HG03571 (cell line): Measurements from ENCODE around the gene SLC33A1.

Experiments
- ATAC-seq: cut with Tn5 transposase; IDR thresholded peaks from one replicate; pipeline ENCODE4 v1.9.1; 2021; ENCODE audit not compliant: unreplicated experiment

The SLC33A1 gene

GRCh38 chr3:155792532-155792931 lies 61.7 kb downstream of the SLC33A1 start:
- ATAC-seq, result no peak

- no peak for ATAC-seq
Observed at GRCh38 chr3:155791190-155791589, 63.0 kb downstream of the SLC33A1 start.

- ATAC-seq, result no peak
Observed at GRCh38 chr3:155790272-155790925, 63.8 kb downstream of the SLC33A1 start.

GRCh38 chr3:155785662-155786295 lies 68.4 kb downstream of the SLC33A1 start:
- ATAC-seq, result no peak

GRCh38 chr3:155782390-155782953 lies 71.8 kb downstream of the SLC33A1 start:
- no peak for ATAC-seq

- no peak for ATAC-seq
Observed at GRCh38 chr3:155780291-155780690, 73.9 kb downstream of the SLC33A1 start.

GRCh38 chr3:155778462-155778861 lies 75.8 kb downstream of the SLC33A1 start:
- ATAC-seq, result no peak

- no peak for ATAC-seq
Observed at GRCh38 chr3:155772801-155773200, 81.4 kb downstream of the SLC33A1 start.

GRCh38 chr3:155771126-155771525 lies 83.1 kb downstream of the SLC33A1 start:
- ATAC-seq, result no peak
